ENCODE results near the gene MIS18BP1.

DNA sequence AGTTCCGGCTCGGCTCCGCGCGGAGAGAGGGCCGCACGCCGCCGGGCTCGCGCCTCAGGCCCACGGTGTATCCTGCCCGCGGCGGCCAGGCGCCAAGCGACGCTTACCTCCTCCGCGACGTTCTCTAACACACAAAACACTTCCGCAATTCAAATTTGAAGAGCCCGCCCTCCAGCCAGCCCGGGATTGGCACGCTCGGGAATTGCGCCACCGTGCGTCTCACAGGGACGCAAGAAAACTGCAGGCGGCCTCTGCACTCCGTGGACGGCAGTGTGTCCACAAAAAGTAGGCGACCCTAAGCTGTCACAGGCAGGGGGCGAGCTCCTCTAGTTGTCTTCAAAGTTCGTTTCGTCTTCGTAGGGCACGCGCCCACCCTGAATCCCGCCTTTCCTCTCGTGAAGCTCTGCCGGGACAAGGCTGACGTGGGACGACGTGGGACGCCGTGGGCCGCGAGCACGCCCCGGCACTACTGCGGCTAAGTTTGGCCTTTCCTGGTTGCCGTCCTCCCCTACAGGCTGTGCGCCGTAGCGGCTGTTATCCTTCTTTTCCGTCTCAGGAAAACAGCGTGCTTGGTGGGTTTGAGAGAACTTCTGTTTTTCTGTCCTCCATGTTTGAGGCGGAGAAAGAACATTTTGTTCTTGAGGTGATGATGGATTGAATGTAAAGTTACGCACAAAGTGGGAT is at the start of gene MIS18BP1:
- TF ChIP-seq CTCF (IDR thresholded peaks at IDR 0.05) (peak; percentile 85), POLR2AphosphoS5 (IDR thresholded peaks at IDR 0.05; ENCODE audit: low read depth, low read length) (peak; percentile 73), REST (IDR thresholded peaks at IDR 0.05; ENCODE audit: insufficient read depth in 1 of 2, low read depth in 2 of 2, low read length in 1 of 2) (no peak)
